Fibroblast of the aortic adventitia (primary cell): Measurements from ENCODE around the gene DYRK1A. TPM values are rescaled to one million over a fixed set of nuclear protein-coding genes. Genes with fewer than 3 reads are reported as not detected.

Experiments used
- DNase-seq: peaks from one replicate; pipeline ENCODE4 v3.0.0-alpha.2; 2010; ENCODE audit warnings: low read depth
- H3K4me3 ChIP-seq: 2 replicates; pipeline ENCODE4 v1.5.1; 2011; ENCODE audit warnings: low read depth, mild to moderate bottlenecking, control low read depth, low read length, moderate library complexity
- total RNA-seq: library from RNA; depleted of rRNA; stranded (reverse); fragments of >200 nt; gene quantifications from 2 replicates; pipeline ENCODE4 v1.2.3, GENCODE V29; 2012; ENCODE audit warnings: low replicate concordance
- TF ChIP-seq, protein P1 (sequence below): IDR thresholded peaks from 2 replicates; pipeline ENCODE4 v1.5.1; 2011; ENCODE audit warnings: mild to moderate bottlenecking, low read length, control low read depth, inconsistent platforms; ENCODE audit not compliant: insufficient read depth

Gene DYRK1A
- total RNA-seq, 1 donor = 80.2 TPM

DNA sequence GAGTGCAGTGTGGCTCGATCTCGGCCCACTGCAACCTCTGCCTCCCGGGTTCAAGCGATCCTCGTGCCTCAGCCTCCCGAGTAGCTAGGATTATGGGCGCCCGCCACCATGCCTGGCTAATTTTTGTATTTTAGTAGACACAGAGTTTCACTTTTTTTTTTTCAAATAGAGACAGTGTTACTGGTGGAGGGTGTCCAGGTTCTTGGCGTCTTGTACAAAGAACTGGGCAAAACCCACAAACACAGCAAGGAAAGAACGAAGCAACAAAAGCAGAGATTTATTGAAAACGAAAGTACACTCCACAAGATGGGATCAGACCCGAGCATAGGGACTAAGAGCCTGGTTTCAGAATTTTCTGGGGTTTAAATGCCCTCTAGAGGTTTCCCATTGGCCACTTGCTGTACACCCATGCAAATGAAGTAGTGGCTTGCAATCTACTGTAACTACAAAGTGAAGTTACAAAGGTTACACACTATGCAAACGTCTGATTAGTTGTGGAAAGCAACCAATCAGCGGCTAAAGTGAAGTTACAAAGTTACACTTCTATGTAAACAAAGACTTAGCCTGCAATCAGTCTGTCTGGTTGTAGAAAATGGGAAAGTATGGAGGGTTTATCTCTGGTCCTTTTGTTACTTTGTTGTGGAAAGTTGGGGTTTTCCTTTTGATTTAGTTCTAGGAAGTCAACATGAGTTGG, 199.1 kb downstream of the DYRK1A start:
- no peak overlapping the region for H3K4me3 ChIP-seq
- TF ChIP-seq, protein P1, sequence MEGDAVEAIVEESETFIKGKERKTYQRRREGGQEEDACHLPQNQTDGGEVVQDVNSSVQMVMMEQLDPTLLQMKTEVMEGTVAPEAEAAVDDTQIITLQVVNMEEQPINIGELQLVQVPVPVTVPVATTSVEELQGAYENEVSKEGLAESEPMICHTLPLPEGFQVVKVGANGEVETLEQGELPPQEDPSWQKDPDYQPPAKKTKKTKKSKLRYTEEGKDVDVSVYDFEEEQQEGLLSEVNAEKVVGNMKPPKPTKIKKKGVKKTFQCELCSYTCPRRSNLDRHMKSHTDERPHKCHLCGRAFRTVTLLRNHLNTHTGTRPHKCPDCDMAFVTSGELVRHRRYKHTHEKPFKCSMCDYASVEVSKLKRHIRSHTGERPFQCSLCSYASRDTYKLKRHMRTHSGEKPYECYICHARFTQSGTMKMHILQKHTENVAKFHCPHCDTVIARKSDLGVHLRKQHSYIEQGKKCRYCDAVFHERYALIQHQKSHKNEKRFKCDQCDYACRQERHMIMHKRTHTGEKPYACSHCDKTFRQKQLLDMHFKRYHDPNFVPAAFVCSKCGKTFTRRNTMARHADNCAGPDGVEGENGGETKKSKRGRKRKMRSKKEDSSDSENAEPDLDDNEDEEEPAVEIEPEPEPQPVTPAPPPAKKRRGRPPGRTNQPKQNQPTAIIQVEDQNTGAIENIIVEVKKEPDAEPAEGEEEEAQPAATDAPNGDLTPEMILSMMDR = no peak
- peak; percentile 56 for DNase-seq

DNA sequence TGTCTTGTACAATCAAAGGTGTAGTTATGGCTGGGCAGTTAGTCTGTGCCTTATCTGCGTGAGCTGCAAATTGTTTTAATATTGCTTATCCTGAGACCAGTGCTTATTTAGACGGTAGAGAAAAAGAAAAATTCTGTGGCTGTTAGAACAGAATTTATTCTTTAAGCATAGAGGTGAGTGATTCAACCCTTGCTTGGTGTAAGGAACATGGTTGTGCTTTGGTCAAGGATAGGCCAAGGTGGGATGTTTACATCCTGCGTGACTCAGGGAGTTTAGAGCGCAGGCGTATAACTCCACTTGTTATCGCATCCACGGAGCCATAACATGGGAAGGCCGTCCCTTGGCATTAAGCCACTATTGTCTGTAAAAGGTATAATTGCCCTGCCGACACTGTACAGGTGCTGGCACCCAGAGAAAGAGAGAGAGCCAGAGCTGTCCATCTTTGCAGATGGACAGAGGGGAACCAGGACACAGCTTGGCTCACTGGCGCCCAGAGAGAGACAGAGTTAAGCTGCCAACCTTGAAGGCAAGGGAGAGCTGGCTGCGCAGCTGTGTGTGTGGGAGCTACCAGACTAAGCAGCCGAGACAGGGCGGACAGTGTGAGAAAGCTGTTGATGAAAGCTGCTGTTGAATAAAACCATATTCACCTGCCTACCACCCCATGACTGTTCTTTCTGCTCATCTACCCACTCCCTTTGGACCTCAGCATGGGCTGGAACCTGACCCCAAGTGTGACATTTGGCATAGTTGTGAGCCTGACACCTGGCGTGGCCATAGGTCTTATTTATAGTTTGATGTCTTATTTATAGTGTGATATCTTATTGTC, 200.4 kb downstream of the DYRK1A start:
- TF ChIP-seq, protein P1 = no peak
- H3K4me3 ChIP-seq = no peak overlapping the region
- DNase-seq = no peak

DNA sequence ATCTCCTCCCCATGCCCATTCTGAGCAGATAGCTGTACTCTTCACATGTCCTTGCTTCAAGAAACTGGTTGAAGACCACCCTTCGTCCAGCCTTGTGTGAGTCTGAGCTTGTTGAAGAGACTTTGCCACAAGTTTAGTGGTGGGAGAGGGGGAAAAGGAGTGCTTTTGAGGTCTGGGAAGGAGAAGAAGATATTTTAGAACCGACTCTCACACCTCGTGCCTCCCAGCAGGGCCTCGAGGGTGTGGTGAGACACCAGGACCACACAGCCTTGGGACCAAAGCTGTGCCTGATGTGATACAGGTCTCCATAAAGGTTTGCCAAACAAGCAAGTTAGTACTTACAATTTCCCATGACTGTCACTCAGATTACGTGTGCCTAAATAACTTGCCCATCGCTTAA, 201.8 kb downstream of the DYRK1A start:
- no peak overlapping the region for H3K4me3 ChIP-seq
- TF ChIP-seq, protein P1 = no peak
- DNase-seq = no peak

DNA sequence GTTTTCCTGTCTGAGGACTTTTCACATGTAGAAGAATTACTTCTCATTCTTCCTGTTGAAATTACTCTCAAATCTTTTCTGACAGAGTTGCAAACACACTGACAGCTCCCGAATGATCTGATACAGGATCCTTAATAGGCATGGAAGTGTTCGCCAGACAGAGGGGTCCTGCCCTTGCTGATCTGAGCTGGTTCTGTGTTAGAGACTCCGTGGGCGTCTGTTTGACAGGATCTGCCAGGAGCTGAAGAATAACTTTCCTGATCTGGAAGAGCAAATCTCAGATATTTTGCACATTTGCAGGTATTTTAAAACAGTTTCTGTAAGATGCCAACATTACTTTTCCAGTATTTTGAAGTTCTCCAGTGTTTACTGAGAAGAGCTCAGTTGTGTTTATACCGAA, 202.3 kb downstream of the DYRK1A start:
- DNase-seq = no peak
- TF ChIP-seq, protein P1 = no peak
- H3K4me3 ChIP-seq = no peak overlapping the region

DNA sequence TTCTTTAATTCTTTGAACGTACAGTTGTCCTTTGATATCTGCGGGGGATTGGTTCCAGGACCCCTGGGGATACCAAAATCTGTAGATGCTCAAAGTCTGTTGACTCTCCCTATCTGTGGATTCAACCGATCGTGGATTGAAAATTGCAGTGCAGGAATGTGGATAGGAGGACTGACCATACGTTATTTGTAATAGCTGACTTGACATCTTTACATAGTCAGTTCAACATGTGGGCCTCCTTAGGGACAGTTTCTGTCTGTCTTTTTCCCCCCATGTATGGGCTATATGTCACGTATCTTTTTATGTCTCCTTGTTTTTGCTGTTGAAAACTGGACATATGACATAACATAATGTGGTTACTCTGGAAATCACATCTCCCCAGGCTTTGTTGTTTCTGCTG, 204.9 kb downstream of the DYRK1A start:
- no peak for DNase-seq
- no peak overlapping the region for H3K4me3 ChIP-seq
- TF ChIP-seq, protein P1 = no peak

DNA sequence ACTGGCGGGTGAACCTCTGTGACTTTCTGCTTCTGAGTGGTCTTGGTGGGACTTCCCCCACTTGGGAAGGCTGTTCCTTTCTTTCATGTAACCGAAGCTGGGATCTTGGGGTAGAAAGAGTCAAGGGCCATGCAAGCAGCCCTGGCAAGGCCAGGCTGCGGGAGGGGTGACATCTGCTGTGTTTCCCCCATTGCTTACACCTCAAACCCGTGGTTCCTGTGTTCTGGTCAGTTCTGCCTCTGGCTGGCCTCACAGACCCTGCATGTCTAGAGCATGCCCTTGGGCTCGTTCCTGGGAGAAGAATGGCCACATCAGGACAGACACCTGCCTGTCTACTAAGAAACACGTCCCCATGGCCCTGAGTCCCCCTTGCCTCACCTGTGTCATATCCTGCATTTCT, 207.7 kb downstream of the DYRK1A start:
- H3K4me3 ChIP-seq = no peak overlapping the region
- no peak for DNase-seq
- TF ChIP-seq, protein P1 = no peak
